Endothelial cell of hepatic sinusoid (primary cell): ENCODE results near the gene RASA3.

ENCODE experiments used
- in situ Hi-C: cut with HindIII; loops from 2 replicates; pipeline ENCODE4 v1.10.0; 2017; ENCODE audit warnings: low sequenced_read_pairs

RASA3 gene

DNA sequence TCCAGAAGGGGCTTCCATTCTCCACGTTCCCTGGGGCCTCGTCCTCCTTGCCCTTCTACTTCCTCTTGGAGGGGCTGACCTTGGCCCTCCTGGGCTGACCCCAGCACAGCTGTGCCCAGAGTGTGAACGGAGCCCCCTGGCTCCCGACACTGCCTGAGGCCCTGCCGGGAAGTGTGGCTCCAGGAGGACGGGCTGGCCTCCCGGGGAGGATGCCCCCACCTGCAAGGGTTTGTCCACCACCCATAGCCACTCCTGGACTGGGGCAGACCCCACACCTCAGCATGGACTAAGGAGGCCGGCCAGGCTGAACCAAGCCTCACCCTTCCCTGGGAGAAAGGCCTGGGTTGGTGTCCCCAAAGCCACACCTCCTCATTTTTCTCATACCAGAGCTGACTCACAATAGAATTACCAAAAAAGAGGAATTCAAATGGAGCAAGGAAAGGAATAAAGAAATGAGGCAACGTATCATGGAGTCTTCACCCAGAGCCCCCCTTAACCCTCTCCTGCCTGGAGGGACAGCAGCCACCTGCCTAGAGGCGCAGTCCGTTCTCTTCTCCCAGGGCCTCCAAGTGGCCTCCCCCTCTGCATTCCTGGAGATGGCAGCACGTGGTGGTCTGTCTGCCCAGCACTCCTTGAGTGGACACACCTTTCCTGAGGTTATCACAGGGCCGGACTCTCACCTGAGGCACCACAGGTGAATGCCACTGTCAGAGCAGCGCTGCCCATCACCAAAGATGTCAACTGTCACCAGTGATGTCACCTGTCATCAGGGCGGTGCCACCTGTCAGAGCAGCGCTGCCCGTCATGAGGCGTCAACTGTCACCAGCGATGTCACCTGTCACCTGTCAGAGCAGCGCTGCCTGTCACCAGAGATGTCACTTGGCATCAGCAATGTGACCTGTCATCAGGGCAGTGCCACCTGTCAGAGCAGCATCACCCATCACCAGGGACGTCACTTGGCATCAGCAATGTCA is 155.4 kb downstream of the RASA3 start:
- in situ Hi-C loops, result no loop called here

DNA sequence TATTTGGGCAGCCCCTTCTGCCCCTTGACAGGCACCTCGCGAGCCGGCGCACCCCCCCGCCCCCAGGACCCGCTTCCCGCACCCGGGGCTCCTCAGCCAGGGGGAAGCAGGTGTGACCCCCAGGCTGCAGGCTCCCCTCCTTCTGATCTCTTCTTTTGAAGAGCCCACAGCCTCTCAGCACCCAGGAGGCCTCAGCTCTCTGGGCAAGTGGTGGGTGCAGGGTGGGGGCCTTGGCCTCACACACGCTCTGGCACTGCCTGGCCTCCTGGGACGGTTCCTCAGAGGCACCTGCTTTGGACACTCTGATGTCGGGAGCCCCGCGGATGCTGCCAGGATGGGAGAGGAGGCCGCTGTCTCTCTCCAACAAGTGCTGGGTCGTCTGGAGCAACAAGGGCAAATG is 157.0 kb downstream of the RASA3 start:
- in situ Hi-C loops, result no loop called here

DNA sequence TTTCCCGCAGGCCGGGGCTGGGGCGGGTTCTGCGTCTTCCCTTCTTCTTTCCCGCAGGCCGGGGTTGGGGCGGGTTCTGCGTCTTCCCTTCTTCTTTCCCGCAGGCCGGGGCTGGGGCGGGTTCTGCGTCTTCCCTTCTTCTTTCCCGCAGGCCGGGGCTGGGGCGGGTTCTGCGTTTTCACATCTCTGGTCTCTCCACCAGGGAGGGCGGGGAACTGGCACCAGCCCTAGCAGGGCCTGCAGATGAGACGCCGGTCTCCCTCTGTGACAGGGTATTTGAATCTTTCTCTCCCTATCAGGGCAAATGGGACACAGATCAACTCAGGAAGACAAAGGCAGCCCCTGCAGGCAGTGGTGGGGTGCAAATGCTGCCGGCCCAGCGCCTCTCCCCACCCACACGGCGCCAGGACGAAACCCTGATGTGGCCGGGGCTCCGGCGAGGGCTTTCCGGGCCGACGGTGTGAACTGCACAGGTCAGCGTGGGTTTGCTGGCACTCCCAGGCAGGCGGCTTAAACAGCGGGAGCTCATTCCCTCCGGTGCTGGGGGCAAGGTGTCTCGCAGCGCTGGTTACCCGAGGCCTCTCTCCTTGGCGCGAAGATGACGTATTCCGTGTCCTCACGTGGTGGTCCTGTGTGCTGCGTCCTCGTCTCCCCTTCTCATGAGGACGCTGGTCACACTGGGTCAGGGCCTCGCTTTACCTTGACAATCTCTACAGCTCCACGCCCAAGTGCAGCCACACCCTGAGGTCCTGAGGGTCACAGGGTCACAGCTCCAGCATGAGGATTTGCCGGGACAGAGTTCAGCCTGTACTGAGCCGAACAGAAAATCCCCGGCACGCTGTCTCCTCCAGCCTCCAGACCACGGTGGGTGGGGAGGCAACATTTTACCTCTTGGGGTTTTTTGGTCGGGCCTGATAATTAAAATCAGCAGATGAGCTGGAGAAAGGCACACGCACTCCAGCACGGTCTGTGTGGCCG is 157.8 kb downstream of the RASA3 start:
- in situ Hi-C loops, result no loop called here

DNA sequence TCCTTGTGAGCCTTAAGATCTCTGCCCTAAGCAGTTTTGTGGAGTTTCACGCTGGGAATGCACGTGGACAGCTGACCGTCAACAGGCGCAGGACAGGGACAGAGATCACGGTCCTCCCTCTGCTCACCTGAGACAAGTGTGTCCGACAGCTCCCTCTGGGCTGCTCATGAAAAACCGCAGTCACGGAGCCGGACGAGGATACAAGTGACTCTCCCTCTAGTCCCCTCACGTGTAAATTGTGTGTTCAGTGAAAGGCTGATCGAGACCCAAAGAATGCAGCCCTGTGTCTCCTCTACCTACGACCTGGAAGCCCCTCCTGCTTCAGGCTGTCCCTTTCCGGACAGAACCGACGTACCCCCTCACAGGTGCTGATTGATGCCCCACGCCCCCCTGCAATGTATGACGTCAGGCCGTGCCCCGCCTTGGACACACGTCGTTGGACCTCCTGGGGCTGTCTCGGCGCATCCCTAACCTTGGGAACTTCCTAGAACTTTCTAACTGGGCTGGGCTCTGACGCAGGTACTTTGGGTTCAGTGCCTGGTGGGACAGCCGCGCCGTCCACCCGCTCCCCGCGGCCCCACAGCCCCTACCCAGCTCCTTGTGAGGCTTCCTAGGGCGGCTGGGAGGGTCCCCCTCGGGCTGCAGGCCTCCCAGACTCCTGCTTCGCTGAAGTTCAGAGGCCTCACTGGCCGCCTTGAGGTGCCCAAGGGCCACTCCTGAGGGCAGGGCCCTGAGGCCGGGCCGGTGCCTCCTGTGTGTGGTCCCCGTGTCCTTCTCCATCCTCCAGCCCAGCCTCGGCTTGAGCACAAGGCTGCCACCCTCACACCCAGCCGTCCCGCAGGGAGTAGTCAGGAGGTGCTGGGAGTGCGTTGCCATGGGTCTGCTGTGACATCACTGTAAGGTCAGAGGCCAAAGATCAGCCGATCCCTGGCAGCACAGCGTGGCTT is 158.9 kb downstream of the RASA3 start, which contains the start of gene C13orf46:
C13orf46 (minus strand) TSS at position 859 of the 947 bp plus-strand sequence; CDS start at position 780, 79 bp downstream.
- in situ Hi-C loops, result no loop called here

DNA sequence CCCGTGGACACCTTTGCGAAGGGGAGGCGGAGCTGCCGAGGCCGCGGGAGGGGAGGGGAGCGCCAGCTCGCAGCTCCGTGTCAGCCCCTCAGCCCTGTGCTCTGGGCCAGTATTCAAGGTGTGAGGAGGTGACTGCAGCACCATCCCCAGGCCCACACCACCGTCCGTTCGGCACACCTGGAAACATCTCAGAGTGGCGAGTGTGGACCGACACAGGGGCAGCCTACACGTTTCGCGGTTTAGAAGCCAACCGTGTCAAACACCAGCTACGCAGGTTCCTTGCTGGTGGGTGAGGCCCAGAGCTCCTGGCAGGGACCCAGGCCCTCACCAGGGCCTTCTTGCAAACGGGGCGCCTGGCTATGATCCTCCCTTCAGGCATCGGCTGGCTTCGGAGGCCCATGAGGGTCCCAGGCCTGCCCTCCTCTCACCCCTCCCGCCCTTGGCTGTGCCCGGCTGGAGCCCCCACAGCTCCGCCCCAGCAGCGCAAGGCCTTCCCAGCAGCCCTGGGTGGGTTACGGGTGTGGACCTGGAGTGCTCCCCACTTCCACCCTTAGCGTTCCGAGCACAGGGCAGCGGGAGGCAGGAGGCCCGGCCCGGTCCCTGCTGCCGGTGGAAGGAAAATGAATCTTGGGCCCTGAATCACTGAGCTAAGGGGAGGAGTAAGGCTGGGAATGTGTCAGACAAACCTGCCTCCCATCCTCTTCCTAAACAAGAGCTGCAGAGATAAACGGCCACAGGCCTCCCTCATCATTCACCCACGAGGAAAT is 159.8 kb downstream of the RASA3 start:
- in situ Hi-C loops, result no loop called here

DNA sequence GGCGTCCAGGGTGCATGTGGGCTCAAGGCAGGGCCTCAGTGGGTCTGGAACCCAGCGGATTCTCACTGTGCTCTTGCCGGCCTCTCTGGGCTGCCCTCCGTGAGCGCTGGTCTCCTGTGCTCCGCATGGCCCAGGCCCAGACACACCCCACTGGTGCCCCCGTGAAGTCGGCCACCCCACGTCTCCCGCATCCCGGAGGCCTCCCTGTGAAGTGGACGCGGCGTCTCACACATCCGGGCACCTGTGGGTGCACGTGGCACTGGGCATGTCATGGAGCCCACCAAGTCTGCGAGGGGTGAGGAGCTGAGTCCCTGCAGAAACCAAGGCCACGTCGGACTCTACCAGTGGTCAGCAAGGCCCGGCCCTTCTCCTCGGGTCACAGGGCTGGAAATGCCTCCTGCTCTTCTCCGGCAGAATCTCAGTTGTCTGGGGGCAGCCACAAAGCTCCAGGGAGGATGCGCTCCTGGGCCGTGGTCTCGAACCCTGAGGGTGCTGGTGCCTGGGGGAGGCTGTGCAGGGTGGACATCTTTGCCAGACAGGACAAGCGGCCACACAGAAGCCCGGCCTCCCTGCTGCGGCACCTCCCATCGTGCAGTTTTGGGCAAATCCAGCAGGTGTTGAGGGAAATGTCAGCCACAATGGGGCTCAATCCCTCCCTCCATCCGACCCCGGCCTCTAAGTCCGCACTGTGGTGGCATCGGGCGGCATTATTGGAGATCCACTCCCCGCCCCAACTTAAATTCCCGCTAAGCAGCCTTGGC is 160.8 kb downstream of the RASA3 start:
- in situ Hi-C loops, result no loop called here

DNA sequence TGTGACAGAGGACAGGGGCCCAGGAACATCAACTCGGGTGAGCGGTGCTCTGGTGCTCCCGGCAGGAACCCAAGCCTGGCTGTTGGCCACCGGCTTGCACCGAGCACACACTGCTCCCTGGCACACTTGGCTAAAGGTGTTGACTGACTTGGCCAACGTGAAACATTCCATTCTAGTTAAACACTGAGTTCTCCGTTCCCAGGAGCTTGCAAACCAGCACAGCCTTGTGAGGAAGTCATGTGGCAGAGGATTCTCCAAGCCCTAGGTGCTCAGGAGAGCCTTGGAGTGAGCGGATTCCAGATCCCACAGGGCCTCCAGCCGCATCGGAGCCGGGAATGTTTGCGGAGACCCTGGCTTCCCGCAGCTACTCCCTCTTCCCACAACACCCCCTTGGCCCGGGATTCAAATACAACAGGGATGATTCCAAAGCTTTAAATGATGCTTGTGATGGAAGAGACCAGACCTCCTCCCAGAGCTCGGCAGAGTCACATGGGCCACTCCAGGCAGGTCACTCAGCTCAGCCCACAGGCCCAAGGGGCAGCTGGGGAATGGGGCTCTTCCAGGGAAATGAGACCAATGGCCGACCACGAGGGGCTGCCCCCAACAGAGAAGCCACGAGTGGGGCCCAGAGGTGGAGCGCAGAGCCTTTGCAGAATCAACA is 161.5 kb downstream of the RASA3 start:
- in situ Hi-C loops, result no loop called here

DNA sequence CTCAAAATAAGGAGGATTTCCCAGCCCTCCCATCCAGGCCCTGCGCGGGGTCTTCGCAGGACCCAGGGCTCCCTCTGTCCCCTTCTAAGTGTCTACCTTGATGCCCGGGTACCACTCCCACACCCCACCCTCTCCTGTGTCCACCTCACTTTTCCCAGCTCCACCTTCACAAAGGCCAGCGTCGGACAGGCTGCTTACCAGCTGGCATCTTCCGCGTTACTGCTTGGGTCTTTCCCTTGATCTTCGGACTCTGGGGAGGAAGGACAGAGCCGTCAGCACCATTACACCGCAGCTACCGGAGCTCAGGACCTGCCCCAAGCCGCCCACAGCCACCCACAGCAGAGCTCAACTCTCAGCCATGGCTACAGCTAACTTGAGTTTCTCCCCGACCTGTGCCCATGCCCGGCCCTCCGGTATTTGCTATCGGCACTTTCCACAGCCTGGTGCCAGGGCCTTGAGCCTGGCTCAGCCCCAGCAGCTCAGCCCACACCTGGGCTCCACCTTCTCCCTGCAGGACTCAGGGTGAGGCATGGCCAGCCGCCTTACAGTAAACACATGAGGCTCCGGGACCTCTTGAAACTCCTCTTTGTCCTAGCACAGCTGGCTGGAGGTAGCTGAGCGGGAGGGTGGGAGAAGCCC is 162.3 kb downstream of the RASA3 start:
- in situ Hi-C loops, result loop anchor here (5.0 kb wide), 1 partner anchor 87 kb away; no protein-coding TSS in a partner anchor

DNA sequence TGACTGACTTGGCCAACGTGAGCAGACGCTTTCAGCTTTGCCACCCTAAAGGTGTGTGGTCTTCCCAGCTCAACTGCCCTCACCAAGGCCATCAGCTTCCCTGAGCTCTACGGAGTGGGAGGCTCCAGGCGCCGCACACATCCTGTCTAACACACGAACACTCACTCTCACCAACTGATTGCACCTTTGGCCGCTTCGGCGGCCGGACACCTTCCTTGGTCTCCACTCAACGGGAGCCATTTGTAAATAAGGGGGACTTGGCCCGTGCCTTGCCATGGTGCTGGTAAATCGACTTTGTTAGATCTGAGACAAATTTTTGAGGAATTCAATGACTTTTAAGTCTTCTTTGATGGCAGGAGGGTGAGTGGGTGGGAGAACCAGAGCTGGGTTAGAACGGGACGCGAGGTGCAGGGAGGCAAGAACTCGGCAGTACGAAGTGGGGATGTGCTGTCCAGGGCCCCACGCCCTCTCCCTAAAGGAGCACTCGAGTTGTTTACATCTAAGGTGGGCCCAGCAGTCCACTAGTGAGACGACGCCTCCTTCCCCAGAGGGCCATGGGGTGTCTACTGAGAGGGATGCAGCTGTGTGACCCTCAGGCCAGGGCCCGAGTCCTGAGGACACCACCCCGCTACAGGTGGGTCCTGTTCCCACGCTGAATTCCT is 163.0 kb downstream of the RASA3 start:
- in situ Hi-C loops, result loop anchor here (5.0 kb wide), 1 partner anchor 88 kb away; no protein-coding TSS in a partner anchor

DNA sequence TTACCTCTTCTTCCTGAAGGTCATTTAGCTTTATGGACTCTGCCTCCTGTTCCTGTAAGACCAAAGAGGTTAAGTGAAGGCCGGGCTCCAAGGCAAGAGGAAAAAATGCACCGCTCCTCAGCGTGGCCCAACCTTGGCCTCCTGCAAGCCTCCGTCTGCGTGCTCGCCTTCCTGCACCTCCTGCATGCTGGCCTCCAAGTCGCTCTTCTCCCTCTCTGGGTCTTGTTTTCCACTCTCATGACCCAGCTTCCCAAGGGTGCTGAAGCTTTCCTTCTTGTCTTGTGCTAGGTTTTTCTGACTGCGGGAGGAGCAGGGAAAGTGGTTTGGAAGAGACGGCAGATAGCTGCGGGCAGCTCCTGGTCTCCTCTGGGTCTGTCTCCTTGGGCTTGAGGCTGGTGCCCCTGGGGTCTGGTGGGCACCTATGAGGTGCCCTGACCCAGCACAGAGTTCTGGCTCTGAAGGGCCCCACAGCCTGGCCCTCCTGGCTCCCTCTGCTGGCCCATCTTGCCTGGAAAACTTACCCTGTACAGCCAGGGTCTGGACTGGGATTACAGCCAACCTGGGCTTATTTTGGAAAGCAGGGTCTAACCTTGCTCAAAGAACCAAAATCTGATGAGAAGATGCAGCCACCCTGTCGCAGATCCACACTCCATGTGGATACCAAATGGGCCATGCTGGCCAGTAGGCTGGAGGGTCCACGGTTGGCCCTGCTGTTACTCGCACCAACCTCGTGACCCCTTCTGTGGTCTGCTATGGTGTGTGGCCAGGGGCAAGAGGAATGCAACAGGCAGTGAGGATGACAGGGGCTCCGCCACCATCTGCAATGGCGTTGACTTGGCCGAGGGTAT is 163.7 kb downstream of the RASA3 start:
- in situ Hi-C loops, result loop anchor here (5.0 kb wide), 1 partner anchor 89 kb away; no protein-coding TSS in a partner anchor

DNA sequence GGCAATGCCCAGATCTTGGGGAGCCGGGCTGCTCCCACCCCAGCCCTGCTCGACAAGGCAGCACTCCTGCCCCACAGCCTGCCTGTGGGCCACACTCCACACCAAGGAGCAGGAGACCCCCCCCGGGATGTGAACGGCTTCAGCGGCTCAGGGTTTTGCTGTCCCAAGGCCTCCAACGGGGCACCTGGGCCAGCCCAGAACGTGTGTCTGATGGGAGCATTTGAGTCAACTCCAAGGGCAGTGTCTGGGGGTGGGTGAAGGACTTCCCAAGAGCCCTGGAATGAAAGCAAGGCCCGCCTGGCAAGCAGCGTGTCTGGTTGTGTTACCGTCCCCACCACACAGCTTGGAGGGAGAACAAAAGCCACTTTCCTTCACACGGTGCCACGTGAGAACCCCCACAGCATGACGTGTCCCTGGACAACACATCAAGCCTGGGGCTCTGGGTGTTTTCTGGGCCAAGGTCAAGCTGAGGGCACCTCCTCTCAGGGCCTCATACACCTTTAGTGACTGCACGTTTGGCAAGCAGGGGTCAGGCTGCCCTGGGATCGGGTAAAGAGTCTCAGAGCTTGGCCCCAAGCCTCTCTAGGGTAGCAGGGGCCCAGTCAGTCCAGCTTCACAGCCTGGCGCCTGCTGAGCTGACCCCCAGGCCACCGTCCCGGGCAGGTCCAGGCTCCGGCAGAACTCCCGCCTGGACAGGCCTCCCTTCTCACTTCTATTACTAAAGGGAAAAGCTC is 164.5 kb downstream of the RASA3 start:
- in situ Hi-C loops, result loop anchor here (5.0 kb wide), 1 partner anchor 89 kb away; no protein-coding TSS in a partner anchor

DNA sequence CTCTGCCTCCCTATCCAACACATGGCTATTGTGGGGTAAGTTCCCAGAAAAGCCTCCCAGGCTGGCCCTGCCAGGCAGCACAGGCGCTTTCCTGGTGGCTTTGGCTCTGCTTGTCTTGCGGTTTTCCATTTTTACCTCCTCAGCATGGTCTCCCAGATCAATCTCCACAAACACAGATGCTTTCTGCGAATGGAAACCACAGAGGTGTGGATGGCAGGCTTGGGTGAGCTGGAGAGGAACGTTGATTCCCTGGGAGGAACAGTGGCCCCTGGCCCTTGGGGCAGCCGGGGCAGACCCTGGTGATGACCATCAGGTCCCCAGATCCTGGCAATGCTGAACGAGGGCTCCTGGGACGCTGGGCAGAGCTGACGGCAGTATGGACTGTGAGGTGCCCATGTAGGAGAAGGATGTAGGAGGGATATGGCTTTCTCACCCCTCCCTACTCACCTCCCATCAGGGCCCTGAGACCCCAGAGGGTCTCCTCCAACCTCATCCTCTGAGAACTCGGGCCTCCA is 165.2 kb downstream of the RASA3 start:
- in situ Hi-C loops, result loop anchor here (5.0 kb wide), 1 partner anchor 90 kb away; no protein-coding TSS in a partner anchor

DNA sequence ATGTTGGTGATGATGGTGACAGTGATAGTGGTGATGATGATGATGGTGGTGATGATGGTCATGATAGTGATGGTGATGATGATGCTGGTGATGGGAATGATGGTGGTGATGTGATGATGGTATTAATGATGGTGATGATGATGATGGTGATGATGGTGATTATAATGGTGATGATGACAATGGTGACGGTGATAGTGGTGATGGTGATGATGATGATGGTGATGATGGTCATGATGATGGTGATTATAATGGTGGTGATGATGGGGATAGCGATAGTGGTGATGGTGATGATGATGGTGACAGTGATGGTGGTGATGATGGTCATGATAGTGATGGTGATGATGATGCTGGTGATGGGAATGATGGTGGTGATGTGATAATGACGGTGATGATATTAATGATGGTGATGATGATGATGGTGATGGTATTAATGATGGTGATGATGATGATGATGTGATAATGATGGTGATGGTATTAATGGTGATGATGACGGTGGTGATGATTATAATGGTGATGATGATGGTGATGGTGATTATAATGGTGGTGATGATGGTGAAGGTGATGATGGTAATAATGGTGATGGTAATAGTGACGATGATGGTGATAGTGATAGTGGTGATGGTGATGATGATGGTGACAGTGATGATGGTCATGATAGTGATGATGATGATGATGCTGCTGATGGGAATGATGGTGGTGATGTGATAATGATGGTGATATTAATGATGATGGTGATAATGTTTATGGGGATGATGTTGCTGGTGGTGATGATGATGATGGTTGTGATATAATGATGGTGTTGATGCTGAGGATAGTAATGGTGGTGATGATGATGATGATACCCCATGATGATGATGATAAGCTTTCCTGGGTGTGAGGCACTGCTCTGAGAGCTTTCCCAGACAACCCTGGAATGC is 166.2 kb downstream of the RASA3 start:
- in situ Hi-C loops, result loop anchor here (5.0 kb wide), 1 partner anchor 91 kb away; no protein-coding TSS in a partner anchor

DNA sequence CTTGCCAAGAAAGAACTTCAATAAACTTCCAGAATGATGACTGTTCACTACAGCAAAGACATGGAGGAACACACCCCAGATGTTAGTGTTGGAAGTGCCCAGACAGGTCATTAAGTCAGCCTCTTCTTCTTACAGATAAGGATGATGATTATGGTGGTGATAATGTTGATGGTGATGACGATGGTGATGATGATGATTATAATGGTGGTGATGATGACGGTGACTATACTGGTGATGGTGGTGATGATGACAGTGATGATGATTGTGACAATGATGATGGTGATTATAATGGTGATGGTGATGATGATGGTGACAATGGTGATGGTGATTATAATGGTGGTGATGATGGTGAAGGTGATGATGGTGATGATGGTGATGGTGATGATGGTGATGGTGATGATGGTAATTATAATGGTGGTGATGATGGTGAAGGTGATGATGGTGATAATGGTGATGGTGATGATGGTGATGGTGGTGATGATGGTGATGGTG is 167.0 kb downstream of the RASA3 start:
- in situ Hi-C loops, result loop anchor here (5.0 kb wide), 1 partner anchor 92 kb away; no protein-coding TSS in a partner anchor
